GM20000 (cell line): ENCODE measurements around the gene DCDC2B.

Experiments used
- DNase-seq: peaks from one replicate; pipeline ENCODE4 v3.0.0; 2012; ENCODE audit warnings: low spot score
- CTCF ChIP-seq: IDR thresholded peaks from 2 replicates; pipeline ENCODE4 v1.5.1; 2012; ENCODE audit warnings: mild to moderate bottlenecking, control low read depth; ENCODE audit errors: extremely low read depth, missing control alignments

DCDC2B gene

GRCh38 chr1:32204943-32205361 lies 3.9 kb upstream of the DCDC2B start:
- DNase-seq, result no peak
- TF ChIP-seq CTCF, result no peak

- peak; percentile 90 for DNase-seq
- TF ChIP-seq CTCF, result no peak
These were observed 3.2 kb upstream of the DCDC2B start, which contains the start of gene IQCC for GRCh38 chr1:32205401-32206370. IQCC (plus strand) TSS chr1:32205671; CDS start chr1:32205682, 11 bp downstream.

GRCh38 chr1:32208469-32208868 lies 420 bp upstream of the DCDC2B start:
- no peak for DNase-seq
- no peak for TF ChIP-seq CTCF

GRCh38 chr1:32215629-32216480 lies 7.0 kb downstream of the DCDC2B start:
- peak; percentile 82 for TF ChIP-seq CTCF
- peak; percentile 68 for DNase-seq

- DNase-seq, result no peak
- no peak for TF ChIP-seq CTCF
These were observed 7.7 kb downstream of the DCDC2B start for GRCh38 chr1:32216566-32216965.

- TF ChIP-seq CTCF, result no peak
- no peak for DNase-seq
These were observed 10.1 kb downstream of the DCDC2B start for GRCh38 chr1:32219022-32219421.
